Measurements from ENCODE around the gene GBP4. TPM values are rescaled to one million over a fixed set of nuclear protein-coding genes. Genes with fewer than 3 reads are reported as not detected.

The GBP4 gene
- total and polyA plus RNA-seq, 9 donors: 2.7 to 5.9 (median 3.3) TPM

GRCh38 chr1:89172468-89173143 is 26.1 kb downstream of the GBP4 start:
- H3K27ac ChIP-seq (ENCODE audit: low read length): no peak overlapping the region
- H3K4me3 ChIP-seq (ENCODE audit: low read length): no peak overlapping the region
- no peaks in the 10 kb centered on the region for H3K27me3 ChIP-seq (ENCODE audit: control insufficient read depth, insufficient read depth, low read length)
- H3K9me3 ChIP-seq (replicated peaks; ENCODE audit: control insufficient read depth, low read depth, low read length): no peaks in the 10 kb centered on the region
- no peaks in the 10 kb centered on the region for H3K4me1 ChIP-seq (ENCODE audit: control insufficient read depth, insufficient read depth, low read length)
- WGBS (ENCODE audit: insufficient coverage): no CpG with 5 or more reads among the region's 4 CpGs
- no peak for DNase-seq
- no peaks in the 10 kb centered on the region for H3K36me3 ChIP-seq (ENCODE audit: control insufficient read depth, insufficient read depth, low read length)

GRCh38 chr1:89171067-89171438 is 27.7 kb downstream of the GBP4 start:
- Histone ChIP-seq H3K9me3 (replicated peaks; ENCODE audit: control insufficient read depth, low read depth, low read length) (no peaks in the 10 kb centered on the region), H3K36me3 (ENCODE audit: control insufficient read depth, insufficient read depth, low read length) (no peaks in the 10 kb centered on the region), H3K27me3 (ENCODE audit: control insufficient read depth, insufficient read depth, low read length) (no peaks in the 10 kb centered on the region), H3K27ac (ENCODE audit: low read length) (no peak overlapping the region), H3K4me1 (ENCODE audit: control insufficient read depth, insufficient read depth, low read length) (no peaks in the 10 kb centered on the region), H3K4me3 (ENCODE audit: low read length) (no peak overlapping the region)
- no peak for DNase-seq

- H3K36me3 ChIP-seq (ENCODE audit: control insufficient read depth, insufficient read depth, low read length): no peaks in the 10 kb centered on the region
- no peak for DNase-seq
- H3K4me3 ChIP-seq (ENCODE audit: low read length): no peak overlapping the region
- H3K9me3 ChIP-seq (replicated peaks; ENCODE audit: control insufficient read depth, low read depth, low read length): no peaks in the 10 kb centered on the region
- no peaks in the 10 kb centered on the region for H3K27me3 ChIP-seq (ENCODE audit: control insufficient read depth, insufficient read depth, low read length)
- no peak overlapping the region for H3K27ac ChIP-seq (ENCODE audit: low read length)
- no peaks in the 10 kb centered on the region for H3K4me1 ChIP-seq (ENCODE audit: control insufficient read depth, insufficient read depth, low read length)
- WGBS (ENCODE audit: insufficient coverage): 100% methylated on average over 1 of the region's 4 CpGs
Measured at GRCh38 chr1:89170170-89171066, 28.3 kb downstream of the GBP4 start.

- Histone ChIP-seq H3K4me1 (ENCODE audit: control insufficient read depth, insufficient read depth, low read length) (no peaks in the 10 kb centered on the region), H3K9me3 (replicated peaks; ENCODE audit: control insufficient read depth, low read depth, low read length) (no peaks in the 10 kb centered on the region), H3K36me3 (ENCODE audit: control insufficient read depth, insufficient read depth, low read length) (no peaks in the 10 kb centered on the region), H3K27me3 (ENCODE audit: control insufficient read depth, insufficient read depth, low read length) (no peaks in the 10 kb centered on the region), H3K4me3 (ENCODE audit: low read length) (no peak overlapping the region), H3K27ac (ENCODE audit: low read length) (no peak overlapping the region)
- DNase-seq: no peak
- WGBS (ENCODE audit: insufficient coverage): no CpG with 5 or more reads among the region's 2 CpGs
Measured at GRCh38 chr1:89169166-89169565, 29.6 kb downstream of the GBP4 start.

DNA sequence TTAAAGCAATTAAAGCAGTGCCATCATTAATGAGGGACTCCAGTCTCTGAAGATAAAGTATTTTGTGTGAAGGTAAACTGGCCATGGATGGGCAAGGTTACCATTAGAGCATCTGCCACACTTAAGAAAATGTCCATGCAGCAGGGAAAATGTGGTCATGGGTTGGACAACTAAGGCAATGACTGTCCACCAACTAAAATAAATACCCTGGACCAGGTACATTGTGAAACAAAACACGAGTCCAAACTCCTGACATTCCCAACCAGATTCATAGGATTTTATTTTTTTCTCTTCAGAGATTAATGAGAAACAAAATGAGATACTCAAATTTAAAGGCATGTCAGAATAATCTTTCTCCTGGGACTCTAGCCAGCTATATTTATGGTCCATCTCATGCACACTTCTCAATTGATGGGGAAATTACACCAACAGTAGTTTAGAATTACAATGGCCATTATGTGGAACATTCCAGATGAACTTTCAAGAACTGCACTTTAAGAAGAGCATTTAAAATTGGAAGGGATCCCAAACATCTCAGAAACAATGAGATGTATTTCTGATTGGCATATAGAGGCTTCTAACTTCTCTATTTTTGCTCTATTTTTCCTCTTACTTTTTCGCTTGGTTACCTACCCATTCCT is 31.0 kb downstream of the GBP4 start:
- no CpG with 5 or more reads among the region's 2 CpGs for whole genome bisulfite sequencing (ENCODE audit: insufficient coverage)
- Histone ChIP-seq H3K36me3 (ENCODE audit: control insufficient read depth, insufficient read depth, low read length) (no peaks in the 10 kb centered on the region), H3K27me3 (ENCODE audit: control insufficient read depth, insufficient read depth, low read length) (no peaks in the 10 kb centered on the region), H3K4me3 (ENCODE audit: low read length) (no peak overlapping the region), H3K4me1 (ENCODE audit: control insufficient read depth, insufficient read depth, low read length) (no peaks in the 10 kb centered on the region), H3K9me3 (replicated peaks; ENCODE audit: control insufficient read depth, low read depth, low read length) (no peaks in the 10 kb centered on the region), H3K27ac (ENCODE audit: low read length) (no peak overlapping the region)
- DNase-seq: no peak

DNA sequence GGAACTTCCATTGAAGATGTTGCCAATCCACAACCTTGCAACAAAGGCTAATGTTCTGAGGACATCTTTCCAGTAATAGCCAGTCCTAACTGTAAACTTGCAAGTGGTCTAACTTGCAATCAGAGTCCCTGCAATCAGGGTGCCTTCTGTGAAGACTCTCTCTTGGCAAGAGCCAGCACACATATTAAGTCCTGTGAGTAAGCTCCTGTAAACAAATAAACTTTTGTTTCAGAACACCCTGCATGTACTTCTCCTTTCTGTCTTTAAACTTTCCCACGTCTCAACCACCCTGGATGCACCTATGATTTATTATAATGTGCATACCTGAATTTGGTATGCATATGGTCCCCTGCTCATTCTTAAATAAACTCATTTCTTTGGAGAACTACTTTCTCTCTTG is 32.0 kb downstream of the GBP4 start:
- no peak for DNase-seq
- Histone ChIP-seq H3K27me3 (ENCODE audit: control insufficient read depth, insufficient read depth, low read length) (no peaks in the 10 kb centered on the region), H3K9me3 (replicated peaks; ENCODE audit: control insufficient read depth, low read depth, low read length) (no peaks in the 10 kb centered on the region), H3K27ac (ENCODE audit: low read length) (no peak overlapping the region), H3K36me3 (ENCODE audit: control insufficient read depth, insufficient read depth, low read length) (no peaks in the 10 kb centered on the region), H3K4me1 (ENCODE audit: control insufficient read depth, insufficient read depth, low read length) (no peaks in the 10 kb centered on the region), H3K4me3 (ENCODE audit: low read length) (no peak overlapping the region)
- no CpG with 5 or more reads among the region's 1 CpG for WGBS (ENCODE audit: insufficient coverage)

DNA sequence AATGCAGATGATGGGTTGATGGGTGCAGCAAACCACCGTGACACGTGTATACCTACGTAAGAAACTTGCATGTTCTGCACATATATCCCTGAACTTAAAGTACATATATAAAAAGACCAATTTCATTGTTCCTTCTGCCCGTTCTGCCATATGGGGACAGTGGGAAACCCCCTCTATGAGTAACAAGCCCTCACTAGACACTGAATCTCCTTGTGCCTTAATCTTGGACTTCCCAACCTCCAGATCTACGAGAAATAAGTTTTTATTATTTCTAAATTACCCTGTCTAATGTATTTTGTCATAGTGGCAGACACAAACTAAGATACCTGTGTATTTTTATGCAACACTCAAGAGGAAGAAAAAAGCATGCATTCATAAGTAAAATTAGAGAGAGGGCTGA is 32.9 kb downstream of the GBP4 start:
- no peak overlapping the region for H3K4me3 ChIP-seq (ENCODE audit: low read length)
- no peaks in the 10 kb centered on the region for H3K9me3 ChIP-seq (replicated peaks; ENCODE audit: control insufficient read depth, low read depth, low read length)
- WGBS (ENCODE audit: insufficient coverage): no CpG with 5 or more reads among the region's 5 CpGs
- DNase-seq: no peak
- no peak overlapping the region for H3K27ac ChIP-seq (ENCODE audit: low read length)
- H3K4me1 ChIP-seq (ENCODE audit: control insufficient read depth, insufficient read depth, low read length): no peaks in the 10 kb centered on the region
- no peaks in the 10 kb centered on the region for H3K27me3 ChIP-seq (ENCODE audit: control insufficient read depth, insufficient read depth, low read length)
- H3K36me3 ChIP-seq (ENCODE audit: control insufficient read depth, insufficient read depth, low read length): no peaks in the 10 kb centered on the region

- Histone ChIP-seq H3K4me1 (ENCODE audit: control insufficient read depth, insufficient read depth, low read length) (no peaks in the 10 kb centered on the region), H3K36me3 (ENCODE audit: control insufficient read depth, insufficient read depth, low read length) (no peaks in the 10 kb centered on the region), H3K27me3 (ENCODE audit: control insufficient read depth, insufficient read depth, low read length) (no peaks in the 10 kb centered on the region), H3K4me3 (ENCODE audit: low read length) (no peak overlapping the region), H3K9me3 (replicated peaks; ENCODE audit: control insufficient read depth, low read depth, low read length) (no peaks in the 10 kb centered on the region), H3K27ac (ENCODE audit: low read length) (no peak overlapping the region)
- DNase-seq: no peak
- WGBS (ENCODE audit: insufficient coverage): no CpG with 5 or more reads among the region's 1 CpG
Measured at GRCh38 chr1:89151047-89151446, 47.7 kb downstream of the GBP4 start.

GRCh38 chr1:89149976-89150375 is 48.8 kb downstream of the GBP4 start:
- no peaks in the 10 kb centered on the region for H3K9me3 ChIP-seq (replicated peaks; ENCODE audit: control insufficient read depth, low read depth, low read length)
- no peaks in the 10 kb centered on the region for H3K27me3 ChIP-seq (ENCODE audit: control insufficient read depth, insufficient read depth, low read length)
- no peaks in the 10 kb centered on the region for H3K36me3 ChIP-seq (ENCODE audit: control insufficient read depth, insufficient read depth, low read length)
- 100% methylated on average over 1 of the region's 3 CpGs for WGBS (ENCODE audit: insufficient coverage)
- no peak for DNase-seq
- H3K4me1 ChIP-seq (ENCODE audit: control insufficient read depth, insufficient read depth, low read length): no peaks in the 10 kb centered on the region
- H3K27ac ChIP-seq (ENCODE audit: low read length): no peak overlapping the region
- H3K4me3 ChIP-seq (ENCODE audit: low read length): no peak overlapping the region

GRCh38 chr1:89149229-89149628 is 49.5 kb downstream of the GBP4 start:
- no peak overlapping the region for H3K27ac ChIP-seq (ENCODE audit: low read length)
- H3K36me3 ChIP-seq (ENCODE audit: control insufficient read depth, insufficient read depth, low read length): no peaks in the 10 kb centered on the region
- no peaks in the 10 kb centered on the region for H3K9me3 ChIP-seq (replicated peaks; ENCODE audit: control insufficient read depth, low read depth, low read length)
- peak; percentile 11 for DNase-seq
- H3K27me3 ChIP-seq (ENCODE audit: control insufficient read depth, insufficient read depth, low read length): no peaks in the 10 kb centered on the region
- no peak overlapping the region for H3K4me3 ChIP-seq (ENCODE audit: low read length)
- no peaks in the 10 kb centered on the region for H3K4me1 ChIP-seq (ENCODE audit: control insufficient read depth, insufficient read depth, low read length)
- 8% methylated on average over 2 of the region's 3 CpGs for WGBS (ENCODE audit: insufficient coverage)
